Fibroblast of mammary gland (primary cell): ENCODE measurements around the gene TBXAS1.
"Not testable (repeated sequence)": the region's sequence is repeated elsewhere in the genome, so short reads cannot be mapped to it uniquely, and the experiment has no call there.

Experiments
- DNase-seq: peaks from one replicate; pipeline ENCODE4 v3.0.0-alpha.2; 2010; ENCODE audit warnings: low read depth
- H3K4me3 ChIP-seq: 2 replicates; pipeline ENCODE4 v1.5.1; 2011; ENCODE audit warnings: low read depth, mild to moderate bottlenecking, low read length, moderate library complexity; ENCODE audit not compliant: control insufficient read depth
- CTCF ChIP-seq: conservative IDR thresholded peaks from 2 replicates; pipeline ENCODE4 v1.5.1; 2011; ENCODE audit warnings: low read depth, low read length, inconsistent platforms; ENCODE audit not compliant: control insufficient read depth, insufficient read depth

The TBXAS1 gene

GRCh38 chr7:139898483-139898882 is 69.4 kb downstream of the TBXAS1 start:
- DNase-seq: no peak
- no peak for TF ChIP-seq CTCF
- H3K4me3 ChIP-seq: no peak overlapping the region

GRCh38 chr7:139899328-139899955 is 70.4 kb downstream of the TBXAS1 start:
- TF ChIP-seq CTCF: no peak
- no peak overlapping the region for H3K4me3 ChIP-seq
- DNase-seq: no peak

GRCh38 chr7:139900326-139900725 is 71.3 kb downstream of the TBXAS1 start:
- no peak for TF ChIP-seq CTCF
- no peak for DNase-seq
- no peak overlapping the region for H3K4me3 ChIP-seq

GRCh38 chr7:139901056-139901795 is 72.2 kb downstream of the TBXAS1 start:
- no peak for TF ChIP-seq CTCF
- H3K4me3 ChIP-seq: no peak overlapping the region
- DNase-seq: no peak

GRCh38 chr7:139901901-139902300 is 72.8 kb downstream of the TBXAS1 start:
- no peak overlapping the region for H3K4me3 ChIP-seq
- no peak for DNase-seq
- TF ChIP-seq CTCF: no peak

GRCh38 chr7:139902436-139903102 is 73.5 kb downstream of the TBXAS1 start:
- TF ChIP-seq CTCF: no peak
- no peak overlapping the region for H3K4me3 ChIP-seq
- DNase-seq: peak; percentile 70

- not testable (repeated sequence) for DNase-seq, H3K4me3 ChIP-seq
Measured at GRCh38 chr7:139903103-139903477, 74.0 kb downstream of the TBXAS1 start.
